GM18519 (cell line): Measurements from ENCODE around the gene SIGLEC15.

Experiments used
- ATAC-seq: cut with Tn5 transposase; IDR thresholded peaks from one replicate; pipeline ENCODE4 v1.9.1; 2021; ENCODE audit warnings: mild to moderate bottlenecking, moderate library complexity; ENCODE audit not compliant: unreplicated experiment, low FRiP score

SIGLEC15 gene

GRCh38 chr18:45874491-45875184 lies 49.2 kb downstream of the SIGLEC15 start:
- ATAC-seq: peak; percentile 87

GRCh38 chr18:45876161-45876560 lies 50.7 kb downstream of the SIGLEC15 start:
- ATAC-seq: no peak

- no peak for ATAC-seq
These were observed 51.9 kb downstream of the SIGLEC15 start for GRCh38 chr18:45877403-45877802.

GRCh38 chr18:45879681-45880655 lies 54.5 kb downstream of the SIGLEC15 start:
- ATAC-seq: peak; percentile 83

GRCh38 chr18:45880876-45881558 lies 55.5 kb downstream of the SIGLEC15 start:
- ATAC-seq: no peak

- ATAC-seq: no peak
These were observed 62.1 kb downstream of the SIGLEC15 start for GRCh38 chr18:45887585-45887984.

- no peak for ATAC-seq
These were observed 64.1 kb downstream of the SIGLEC15 start for GRCh38 chr18:45889419-45890064.

GRCh38 chr18:45890606-45891005 lies 65.1 kb downstream of the SIGLEC15 start:
- ATAC-seq: no peak

- ATAC-seq: no peak
These were observed 66.3 kb downstream of the SIGLEC15 start for GRCh38 chr18:45891806-45892205.
